SU-DHL-6 (cell line): ENCODE data around the gene ACTRT3.

Experiments used
- CTCF ChIP-seq: fragments of 200-600 bp; sonication (generic); IDR thresholded peaks from one replicate; pipeline ENCODE4 v1.5.1; 2017; ENCODE audit warnings: antibody characterized with exemption, mild to moderate bottlenecking, low read length, moderate library complexity; ENCODE audit not compliant: insufficient read depth, poor library complexity, severe bottlenecking
- EZH2phosphoT487 ChIP-seq: fragments of 200-600 bp; sonication (generic), shearing (Covaris generic); conservative IDR thresholded peaks from 2 replicates; pipeline ENCODE4 v1.6.1; 2018; ENCODE audit warnings: mild to moderate bottlenecking, antibody characterized with exemption, low read length, moderate library complexity, mixed read lengths

- no peak for TF ChIP-seq CTCF
- TF ChIP-seq EZH2phosphoT487 = no peak
Measured at GRCh38 chr3:169772897-169773816, 3.8 kb upstream of the ACTRT3 start, which contains the start of gene MYNN.
